Activated naive CD8-positive, alpha-beta T cell treated with anti-CD3 and anti-CD28 coated beads, Interleukin-2, amount 10 ng/mL, durations not matched to agents 7 days and 5 days (primary cell): ENCODE measurements around the gene YKT6. TPM values are rescaled to one million over a fixed set of nuclear protein-coding genes. Genes with fewer than 3 reads are reported as not detected.

Experiments
- ATAC-seq: fragments of 150-1000 bp; cut with Tn5 transposase; one replicate; pipeline ENCODE4 v1.10.0; 2021; ENCODE audit warnings: low read depth, moderate library complexity
- POLR2A ChIA-PET: fragments of 350-600 bp; sonication (Branson Sonifier 250); formaldehyde crosslinking; loops from one replicate; lab custom pipeline; 2021; ENCODE audit warnings: antibody characterized with exemption; lab: Charles Lee
- DNase-seq: peaks from one replicate; pipeline ENCODE4 v3.0.0; 2021
- H3K27ac Mint-ChIP-seq: one replicate; pipeline ENCODE4 v1.8.0; 2022; ENCODE audit warnings: mild to moderate bottlenecking, mixed read lengths
- H3K27me3 Mint-ChIP-seq: one replicate; pipeline ENCODE4 v1.8.0; 2022; ENCODE audit warnings: mild to moderate bottlenecking, moderate library complexity, mixed read lengths
- H3K36me3 Mint-ChIP-seq: one replicate; pipeline ENCODE4 v1.8.0; 2021; ENCODE audit warnings: mild to moderate bottlenecking, mixed read lengths
- H3K4me1 Mint-ChIP-seq: one replicate; pipeline ENCODE4 v1.8.0; 2021; ENCODE audit warnings: mixed read lengths
- H3K4me3 Mint-ChIP-seq: one replicate; pipeline ENCODE4 v1.8.0; 2022; ENCODE audit warnings: mild to moderate bottlenecking, moderate library complexity, mixed read lengths
- H3K9me3 Mint-ChIP-seq: one replicate; pipeline ENCODE4 v1.8.0; 2021; ENCODE audit warnings: mixed read lengths
- total RNA-seq, 2 experiments: library from RNA; stranded (reverse); gene quantifications; one replicate each; pipeline ENCODE4 v1.2.3, GENCODE V29; 2021

Gene YKT6
- total RNA-seq, result 10 to 100 TPM; 58.9 to 62.4 TPM

DNA sequence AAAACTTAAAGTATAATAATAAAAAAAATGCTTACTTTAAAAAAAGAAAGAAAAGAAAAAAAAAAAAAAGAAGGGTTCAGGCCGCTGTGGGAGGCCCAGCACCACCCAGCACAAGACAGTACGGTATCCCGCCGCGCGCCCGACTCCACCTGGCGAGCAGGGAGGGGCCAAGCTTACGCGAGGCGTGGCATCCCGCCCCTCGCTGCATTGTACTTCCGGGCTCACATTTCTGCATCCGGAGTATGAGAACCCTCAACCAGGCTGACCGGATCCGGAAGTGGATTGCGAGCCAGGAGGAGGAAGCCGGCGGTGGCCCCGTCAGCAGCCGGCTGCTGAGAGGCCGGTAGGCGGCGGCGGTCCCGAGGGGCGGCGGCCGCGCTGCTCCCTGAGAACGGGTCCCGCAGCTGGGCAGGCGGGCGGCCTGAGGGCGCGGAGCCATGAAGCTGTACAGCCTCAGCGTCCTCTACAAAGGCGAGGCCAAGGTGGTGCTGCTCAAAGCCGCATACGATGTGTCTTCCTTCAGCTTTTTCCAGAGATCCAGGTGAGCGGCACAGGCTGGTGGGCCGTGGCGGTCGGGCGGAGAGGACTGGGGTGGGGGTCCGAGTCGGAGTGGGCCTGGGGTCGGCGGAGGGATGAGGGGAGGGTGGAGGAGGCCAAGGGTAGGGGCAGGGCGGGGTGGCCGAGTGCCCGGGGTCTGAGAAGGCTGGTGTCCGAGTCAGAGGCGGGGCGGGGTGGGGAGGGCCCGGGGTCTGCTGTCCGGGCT is at the start of gene YKT6:
Gene YKT6, plus strand, starts transcription at position 280 of the 763 bp plus-strand sequence. Its CDS starts 158 bp downstream, at position 438.
- Mint-ChIP-seq H3K4me1 (peaks cover 33% of the 10 kb centered on the region), H3K27me3 (peaks cover 2% of the 10 kb centered on the region), H3K27ac (peak within 1 kb of the TSS; percentile 82), H3K4me3 (peak within 1 kb of the TSS; percentile 90), H3K36me3 (peaks cover 10% of the 10 kb centered on the region), H3K9me3 (no peaks in the 10 kb centered on the region)
- POLR2A ChIA-PET, result interaction anchor here (0.6 to 1.8 kb wide), 12 partner anchors 11 to 409 kb away, joined by 3 to 7 read pairs (median 4); partner anchors contain the start of genes DBNL and PGAM2
- ATAC-seq (peak; percentile 98), DNase-seq (peak; percentile 92)

GRCh38 chr7:44151956-44152355 is 48.8 kb upstream of the YKT6 start:
- POLR2A ChIA-PET, result no interaction called here
- no peak for ATAC-seq
- DNase-seq, result no peak
- no peak overlapping the region for H3K27ac Mint-ChIP-seq
- H3K9me3 Mint-ChIP-seq, result no peaks in the 10 kb centered on the region
- no peaks in the 10 kb centered on the region for H3K36me3 Mint-ChIP-seq
- H3K4me1 Mint-ChIP-seq, result no peaks in the 10 kb centered on the region
- H3K27me3 Mint-ChIP-seq, result no peaks in the 10 kb centered on the region
- no peak overlapping the region for H3K4me3 Mint-ChIP-seq

DNA sequence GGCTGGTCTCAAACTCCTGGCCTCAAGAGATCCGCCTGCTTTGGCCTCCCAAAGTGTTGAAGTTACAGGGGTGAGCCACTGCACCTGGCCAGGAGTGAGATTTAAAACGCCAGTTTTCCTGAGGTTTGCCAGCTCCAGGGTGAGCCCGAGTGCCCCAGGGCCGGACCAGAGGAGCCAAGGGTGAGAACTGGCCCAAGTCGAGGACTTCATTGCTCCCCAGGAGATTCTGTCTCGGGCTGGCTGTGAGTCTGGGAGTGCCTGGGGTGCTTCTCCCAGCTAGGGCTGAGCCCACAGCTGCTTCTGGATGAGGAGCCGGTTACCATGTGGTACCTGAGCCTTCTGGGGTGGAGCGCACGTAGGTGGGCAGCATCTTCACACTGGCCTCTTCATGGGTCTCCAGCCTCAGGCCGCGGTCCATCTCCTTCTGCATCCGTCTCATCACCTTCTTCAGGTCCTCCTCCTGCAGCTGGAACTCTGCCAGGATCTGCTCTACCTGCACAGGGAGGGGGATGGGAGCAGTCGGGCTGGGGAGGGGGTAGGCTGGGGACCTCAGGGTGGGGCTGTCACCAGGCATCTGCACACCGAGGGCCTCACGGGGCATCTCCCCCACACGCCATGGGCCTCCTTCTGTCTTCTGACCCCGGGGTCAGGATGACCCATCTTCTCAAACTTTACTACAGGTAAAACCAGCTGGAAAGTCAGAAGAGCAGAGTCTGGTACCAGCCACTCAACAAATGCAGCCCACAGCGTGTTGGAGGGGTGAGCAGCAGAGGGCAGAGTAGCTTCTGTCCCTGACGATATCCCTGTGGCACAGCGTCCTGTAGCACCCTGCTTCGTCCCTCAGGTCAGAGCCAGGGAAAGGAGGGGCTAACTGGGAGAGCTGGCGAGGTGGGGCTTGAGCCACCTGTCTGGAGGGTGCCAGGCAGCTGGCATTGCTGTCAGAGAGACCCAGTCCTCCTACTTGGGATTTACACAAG is 47.5 kb upstream of the YKT6 start:
- ATAC-seq, result no peak
- POLR2A ChIA-PET, result interaction anchor here (0.6 kb wide), 1 partner anchor 11 kb away, joined by 3 read pairs; no protein-coding TSS in a partner anchor

DNA sequence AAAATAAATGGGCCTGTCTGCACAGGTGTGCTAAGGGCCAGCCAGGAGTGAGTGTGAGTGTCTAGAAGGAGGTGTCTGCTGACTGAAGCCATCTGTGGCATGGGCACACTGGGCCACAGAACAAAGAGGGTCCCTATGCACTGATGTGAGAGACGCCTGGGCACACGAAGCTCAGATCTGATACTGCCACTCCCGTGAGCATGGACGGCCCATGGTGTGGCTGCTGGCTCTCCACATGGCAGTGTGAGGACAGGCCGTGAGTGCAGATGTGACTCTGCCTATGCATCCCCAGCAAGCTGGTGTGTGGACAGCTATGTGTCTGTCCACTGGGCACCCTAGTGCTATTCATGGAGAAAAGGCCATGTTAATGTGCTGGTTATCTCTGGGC is 46.8 kb upstream of the YKT6 start:
- no peaks in the 10 kb centered on the region for H3K9me3 Mint-ChIP-seq
- no peaks in the 10 kb centered on the region for H3K4me1 Mint-ChIP-seq
- no peak overlapping the region for H3K4me3 Mint-ChIP-seq
- POLR2A ChIA-PET, result no interaction called here
- no peaks in the 10 kb centered on the region for H3K27me3 Mint-ChIP-seq
- H3K27ac Mint-ChIP-seq, result no peak overlapping the region
- no peaks in the 10 kb centered on the region for H3K36me3 Mint-ChIP-seq
- DNase-seq (no peak), ATAC-seq (no peak)

More for the DNA sequence above, 47.5 kb upstream of the YKT6 start:
- H3K27me3 Mint-ChIP-seq, result no peaks in the 10 kb centered on the region
- H3K4me1 Mint-ChIP-seq, result no peaks in the 10 kb centered on the region
- H3K4me3 Mint-ChIP-seq, result no peak overlapping the region
- no peaks in the 10 kb centered on the region for H3K36me3 Mint-ChIP-seq
- no peaks in the 10 kb centered on the region for H3K9me3 Mint-ChIP-seq
- no peak overlapping the region for H3K27ac Mint-ChIP-seq
- no peak for DNase-seq

DNA sequence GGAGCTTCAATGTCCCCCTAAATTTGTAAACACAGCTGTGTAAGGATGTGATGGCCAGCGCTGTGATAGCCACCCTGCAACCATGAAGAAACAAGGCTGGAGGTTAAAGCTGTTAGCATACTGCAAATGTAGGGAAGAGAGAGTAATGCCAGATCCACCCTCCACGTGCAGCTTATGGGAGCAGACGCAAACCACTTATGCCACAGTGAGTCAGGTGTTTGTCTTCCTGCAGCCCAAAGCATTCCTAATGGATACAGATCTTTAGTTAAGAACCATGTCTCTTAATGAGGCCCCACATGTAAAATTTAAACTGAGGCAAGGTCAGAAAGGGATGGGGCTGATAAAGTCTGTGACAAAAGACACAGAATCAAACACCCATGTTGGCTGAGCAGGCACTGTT is 46.1 kb upstream of the YKT6 start:
- Mint-ChIP-seq H3K27ac (no peak overlapping the region), H3K9me3 (no peaks in the 10 kb centered on the region), H3K4me1 (no peaks in the 10 kb centered on the region), H3K36me3 (no peaks in the 10 kb centered on the region), H3K4me3 (no peak overlapping the region), H3K27me3 (no peaks in the 10 kb centered on the region)
- POLR2A ChIA-PET, result no interaction called here
- ATAC-seq (no peak), DNase-seq (no peak)

DNA sequence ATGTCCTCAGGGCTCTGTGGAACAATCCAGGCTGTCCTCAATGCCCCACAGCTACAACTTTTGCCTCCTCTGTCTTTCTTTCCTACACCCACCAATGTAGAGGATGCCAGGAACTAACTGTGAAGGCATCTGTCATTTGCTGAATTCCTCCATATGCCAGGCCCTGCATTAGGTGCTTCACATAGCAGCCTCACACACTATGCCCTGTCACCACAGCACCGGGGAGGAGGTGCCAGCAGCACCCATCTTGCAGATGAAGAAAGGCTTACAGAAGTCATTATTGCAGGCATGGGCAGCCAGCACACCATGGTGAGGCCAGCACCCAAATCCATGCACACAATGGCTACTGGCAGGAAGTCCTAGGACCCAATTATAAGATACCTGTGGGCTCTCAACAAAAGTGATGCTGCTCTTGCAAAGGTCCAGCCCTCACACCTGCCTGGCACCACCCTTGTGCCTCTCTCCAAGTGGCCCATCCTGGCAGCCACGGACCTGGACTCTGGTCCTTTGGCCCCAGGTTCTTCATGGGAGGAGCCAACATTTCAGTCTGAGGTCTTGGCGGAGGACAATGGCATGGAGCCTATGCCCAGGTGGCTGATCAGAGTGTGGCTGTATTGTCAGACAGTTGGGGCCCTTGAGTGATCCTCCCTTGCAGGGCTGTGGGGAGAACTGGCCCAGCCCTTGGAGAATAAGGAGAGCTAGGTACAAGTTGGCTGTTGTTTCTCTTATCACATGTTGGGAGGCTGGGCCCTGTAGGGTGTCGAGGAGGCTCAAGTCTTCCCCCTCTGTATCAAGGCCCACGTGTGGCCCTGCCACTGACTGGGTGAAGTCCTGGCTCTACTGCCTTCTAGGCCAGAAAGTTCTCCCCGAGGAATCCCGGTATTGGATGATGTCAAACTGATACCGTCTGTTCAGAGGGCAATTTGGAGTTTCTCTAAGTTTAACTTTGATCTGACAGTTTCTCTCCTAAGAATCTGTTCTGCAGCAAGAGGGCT is 45.3 kb upstream of the YKT6 start:
- POLR2A ChIA-PET, result no interaction called here
- no peaks in the 10 kb centered on the region for H3K36me3 Mint-ChIP-seq
- DNase-seq, result no peak
- no peaks in the 10 kb centered on the region for H3K9me3 Mint-ChIP-seq
- no peak overlapping the region for H3K27ac Mint-ChIP-seq
- H3K27me3 Mint-ChIP-seq, result no peaks in the 10 kb centered on the region
- ATAC-seq, result no peak
- H3K4me1 Mint-ChIP-seq, result no peaks in the 10 kb centered on the region
- no peak overlapping the region for H3K4me3 Mint-ChIP-seq

DNA sequence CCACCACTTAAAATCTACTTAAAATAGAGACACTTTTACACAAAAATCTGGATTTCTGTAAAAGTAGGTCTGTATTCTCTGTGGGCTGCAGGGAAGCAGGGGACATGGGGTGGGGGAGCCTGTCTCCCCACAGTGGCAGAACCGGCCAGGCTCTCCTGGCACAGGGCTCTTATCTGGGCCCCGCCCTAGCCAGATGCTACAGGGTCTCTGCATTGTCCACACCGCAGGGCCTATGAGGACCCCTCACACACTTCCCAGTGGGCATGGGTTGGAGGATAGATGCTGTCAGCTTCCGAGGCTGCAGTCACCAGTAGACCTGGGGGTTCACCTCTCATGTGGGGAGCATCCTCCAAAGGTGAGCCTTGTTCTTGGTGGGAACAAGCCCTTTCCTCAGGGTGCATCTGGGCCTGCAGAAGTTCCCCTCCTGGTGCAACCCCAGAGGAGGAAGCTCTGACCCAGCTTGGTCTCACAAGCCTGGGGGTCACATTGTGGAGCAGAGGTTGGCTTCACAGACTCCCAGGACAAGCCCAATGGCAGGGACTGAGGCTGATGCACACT is 44.2 kb upstream of the YKT6 start:
- POLR2A ChIA-PET, result no interaction called here
- Mint-ChIP-seq H3K4me1 (no peaks in the 10 kb centered on the region), H3K36me3 (no peaks in the 10 kb centered on the region), H3K27ac (no peak overlapping the region), H3K4me3 (no peak overlapping the region), H3K27me3 (peaks cover 2% of the 10 kb centered on the region), H3K9me3 (no peaks in the 10 kb centered on the region)
- no peak for DNase-seq
- ATAC-seq, result no peak

- no peaks in the 10 kb centered on the region for H3K4me1 Mint-ChIP-seq
- H3K4me3 Mint-ChIP-seq, result no peak overlapping the region
- no peaks in the 10 kb centered on the region for H3K9me3 Mint-ChIP-seq
- no peak for DNase-seq
- no peak overlapping the region for H3K27ac Mint-ChIP-seq
- H3K27me3 Mint-ChIP-seq, result peaks cover 2% of the 10 kb centered on the region
- no peak for ATAC-seq
- POLR2A ChIA-PET, result no interaction called here
- H3K36me3 Mint-ChIP-seq, result no peaks in the 10 kb centered on the region
These were observed 43.4 kb upstream of the YKT6 start for GRCh38 chr7:44157116-44158080.

DNA sequence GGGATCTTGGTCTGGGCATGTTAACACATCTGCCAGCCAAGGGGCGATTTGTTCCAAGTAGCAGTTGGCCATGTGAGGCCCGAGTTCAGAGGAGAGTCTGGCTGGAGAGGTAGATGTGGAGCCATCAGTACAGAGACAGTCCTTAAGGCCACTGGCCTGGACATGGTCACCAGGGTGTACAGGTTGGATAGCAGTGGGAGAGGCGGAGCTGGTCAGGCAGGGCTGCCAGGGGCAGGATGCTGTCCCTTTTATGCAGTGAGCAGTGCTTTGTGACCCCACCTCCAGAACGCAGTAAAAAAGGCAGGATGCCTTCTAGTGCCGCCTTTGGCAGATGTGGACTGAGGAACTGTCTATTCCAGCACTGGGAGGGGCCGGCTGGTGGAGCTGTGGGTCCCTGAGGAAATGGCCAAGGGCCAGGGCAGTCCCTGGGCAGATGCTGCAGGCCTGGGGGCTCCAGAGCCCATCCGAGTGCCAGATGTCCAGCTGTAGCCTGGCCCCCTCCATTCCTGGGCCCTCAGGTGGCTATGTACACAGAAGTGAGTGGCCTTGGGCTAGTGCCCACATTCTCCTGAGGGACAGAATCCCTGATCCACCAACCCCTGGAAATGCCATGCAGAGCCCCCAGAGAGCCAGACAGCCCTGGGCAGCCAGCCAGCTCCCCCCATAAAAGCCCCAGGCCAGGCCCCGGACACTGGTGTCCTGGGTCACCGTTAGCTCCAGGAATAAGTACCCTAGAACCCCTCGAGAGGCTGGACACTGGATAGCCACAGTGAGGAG is 42.5 kb upstream of the YKT6 start:
- no peak overlapping the region for H3K4me3 Mint-ChIP-seq
- POLR2A ChIA-PET, result no interaction called here
- H3K36me3 Mint-ChIP-seq, result no peaks in the 10 kb centered on the region
- DNase-seq (no peak), ATAC-seq (no peak)
- no peaks in the 10 kb centered on the region for H3K4me1 Mint-ChIP-seq
- H3K9me3 Mint-ChIP-seq, result no peaks in the 10 kb centered on the region
- peaks cover 2% of the 10 kb centered on the region for H3K27me3 Mint-ChIP-seq
- no peak overlapping the region for H3K27ac Mint-ChIP-seq

GRCh38 chr7:44158873-44159631 is 41.7 kb upstream of the YKT6 start:
- Mint-ChIP-seq H3K9me3 (no peaks in the 10 kb centered on the region), H3K36me3 (no peaks in the 10 kb centered on the region), H3K4me1 (no peaks in the 10 kb centered on the region), H3K27me3 (peaks cover 2% of the 10 kb centered on the region), H3K27ac (no peak overlapping the region), H3K4me3 (no peak overlapping the region)
- POLR2A ChIA-PET, result no interaction called here
- ATAC-seq (no peak), DNase-seq (no peak)
